ENCODE measurements around the gene SLC52A1. TPM values are rescaled to one million over a fixed set of nuclear protein-coding genes. Genes with fewer than 3 reads are reported as not detected.

The SLC52A1 gene
- total and polyA plus RNA-seq, 10 of the 15 experiments (the other 5 are each of a cell fraction or from before 2014, with no cell fraction given), result 0.04 to 0.11 TPM; not detected in 8

DNA sequence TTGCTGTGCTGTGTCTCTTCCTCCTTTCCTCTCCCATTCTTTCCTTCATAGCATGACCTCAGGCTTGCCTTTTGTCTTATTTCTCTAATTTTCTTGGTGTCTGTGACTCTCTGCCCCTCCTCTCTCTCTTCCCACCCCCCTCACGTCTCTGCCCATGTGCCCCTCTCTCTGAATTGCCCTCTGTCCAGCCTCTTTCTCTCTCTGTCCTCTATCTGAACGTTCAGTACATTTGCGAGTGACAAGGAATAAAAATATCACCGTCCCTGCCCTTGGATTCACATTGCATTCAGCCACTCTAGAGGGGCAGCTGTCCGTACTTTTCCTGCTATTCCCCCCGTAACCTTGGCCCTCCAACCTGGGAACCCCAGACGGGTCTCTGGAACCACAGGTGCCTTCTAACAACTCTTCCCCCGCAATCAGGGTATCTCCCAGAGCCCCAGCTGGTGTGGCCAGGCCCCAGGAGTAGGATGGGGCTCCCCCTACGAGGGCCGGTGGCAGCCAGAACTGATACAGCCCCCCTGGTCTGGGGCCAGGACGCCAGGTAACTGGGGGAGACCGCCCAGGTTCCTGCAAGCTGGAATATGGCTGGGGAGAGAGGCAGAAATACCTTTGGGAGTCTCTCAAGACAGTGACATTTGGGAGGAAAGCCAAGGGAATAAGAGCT is 35.7 kb downstream of the SLC52A1 start (continued):
- TF ChIP-seq KLF5 (IDR thresholded peaks at IDR 0.05; ENCODE audit: partially characterized antibody) (no peak), SMC3 (IDR thresholded peaks at IDR 0.05; ENCODE audit: borderline replicate concordance, low read length) (no peak), TCF12 (IDR thresholded peaks at IDR 0.05; ENCODE audit: low read depth, low read length) (peak; percentile 64; the same call in 1 of the 2 replicates), BMI1 (IDR thresholded peaks at IDR 0.05; ENCODE audit: borderline replicate concordance) (no peak), MYB (IDR thresholded peaks at IDR 0.05; ENCODE audit: borderline replicate concordance, low read depth, low read length) (no peak), MTA2 (IDR thresholded peaks at IDR 0.05; ENCODE audit: low read depth) (peak; percentile 25; the same call in 1 of the 2 replicates), RUNX3 (IDR thresholded peaks at IDR 0.05; ENCODE audit: low read length) (no peak), NBN (IDR thresholded peaks at IDR 0.05) (peak; percentile 81; the same call in 1 of the 2 replicates)
- TF ChIP-seq, protein P1, sequence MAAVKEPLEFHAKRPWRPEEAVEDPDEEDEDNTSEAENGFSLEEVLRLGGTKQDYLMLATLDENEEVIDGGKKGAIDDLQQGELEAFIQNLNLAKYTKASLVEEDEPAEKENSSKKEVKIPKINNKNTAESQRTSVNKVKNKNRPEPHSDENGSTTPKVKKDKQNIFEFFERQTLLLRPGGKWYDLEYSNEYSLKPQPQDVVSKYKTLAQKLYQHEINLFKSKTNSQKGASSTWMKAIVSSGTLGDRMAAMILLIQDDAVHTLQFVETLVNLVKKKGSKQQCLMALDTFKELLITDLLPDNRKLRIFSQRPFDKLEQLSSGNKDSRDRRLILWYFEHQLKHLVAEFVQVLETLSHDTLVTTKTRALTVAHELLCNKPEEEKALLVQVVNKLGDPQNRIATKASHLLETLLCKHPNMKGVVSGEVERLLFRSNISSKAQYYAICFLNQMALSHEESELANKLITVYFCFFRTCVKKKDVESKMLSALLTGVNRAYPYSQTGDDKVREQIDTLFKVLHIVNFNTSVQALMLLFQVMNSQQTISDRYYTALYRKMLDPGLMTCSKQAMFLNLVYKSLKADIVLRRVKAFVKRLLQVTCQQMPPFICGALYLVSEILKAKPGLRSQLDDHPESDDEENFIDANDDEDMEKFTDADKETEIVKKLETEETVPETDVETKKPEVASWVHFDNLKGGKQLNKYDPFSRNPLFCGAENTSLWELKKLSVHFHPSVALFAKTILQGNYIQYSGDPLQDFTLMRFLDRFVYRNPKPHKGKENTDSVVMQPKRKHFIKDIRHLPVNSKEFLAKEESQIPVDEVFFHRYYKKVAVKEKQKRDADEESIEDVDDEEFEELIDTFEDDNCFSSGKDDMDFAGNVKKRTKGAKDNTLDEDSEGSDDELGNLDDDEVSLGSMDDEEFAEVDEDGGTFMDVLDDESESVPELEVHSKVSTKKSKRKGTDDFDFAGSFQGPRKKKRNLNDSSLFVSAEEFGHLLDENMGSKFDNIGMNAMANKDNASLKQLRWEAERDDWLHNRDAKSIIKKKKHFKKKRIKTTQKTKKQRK (IDR thresholded peaks at IDR 0.05; ENCODE audit: low read depth, low read length), result no peak
- TF ChIP-seq, protein P2, sequence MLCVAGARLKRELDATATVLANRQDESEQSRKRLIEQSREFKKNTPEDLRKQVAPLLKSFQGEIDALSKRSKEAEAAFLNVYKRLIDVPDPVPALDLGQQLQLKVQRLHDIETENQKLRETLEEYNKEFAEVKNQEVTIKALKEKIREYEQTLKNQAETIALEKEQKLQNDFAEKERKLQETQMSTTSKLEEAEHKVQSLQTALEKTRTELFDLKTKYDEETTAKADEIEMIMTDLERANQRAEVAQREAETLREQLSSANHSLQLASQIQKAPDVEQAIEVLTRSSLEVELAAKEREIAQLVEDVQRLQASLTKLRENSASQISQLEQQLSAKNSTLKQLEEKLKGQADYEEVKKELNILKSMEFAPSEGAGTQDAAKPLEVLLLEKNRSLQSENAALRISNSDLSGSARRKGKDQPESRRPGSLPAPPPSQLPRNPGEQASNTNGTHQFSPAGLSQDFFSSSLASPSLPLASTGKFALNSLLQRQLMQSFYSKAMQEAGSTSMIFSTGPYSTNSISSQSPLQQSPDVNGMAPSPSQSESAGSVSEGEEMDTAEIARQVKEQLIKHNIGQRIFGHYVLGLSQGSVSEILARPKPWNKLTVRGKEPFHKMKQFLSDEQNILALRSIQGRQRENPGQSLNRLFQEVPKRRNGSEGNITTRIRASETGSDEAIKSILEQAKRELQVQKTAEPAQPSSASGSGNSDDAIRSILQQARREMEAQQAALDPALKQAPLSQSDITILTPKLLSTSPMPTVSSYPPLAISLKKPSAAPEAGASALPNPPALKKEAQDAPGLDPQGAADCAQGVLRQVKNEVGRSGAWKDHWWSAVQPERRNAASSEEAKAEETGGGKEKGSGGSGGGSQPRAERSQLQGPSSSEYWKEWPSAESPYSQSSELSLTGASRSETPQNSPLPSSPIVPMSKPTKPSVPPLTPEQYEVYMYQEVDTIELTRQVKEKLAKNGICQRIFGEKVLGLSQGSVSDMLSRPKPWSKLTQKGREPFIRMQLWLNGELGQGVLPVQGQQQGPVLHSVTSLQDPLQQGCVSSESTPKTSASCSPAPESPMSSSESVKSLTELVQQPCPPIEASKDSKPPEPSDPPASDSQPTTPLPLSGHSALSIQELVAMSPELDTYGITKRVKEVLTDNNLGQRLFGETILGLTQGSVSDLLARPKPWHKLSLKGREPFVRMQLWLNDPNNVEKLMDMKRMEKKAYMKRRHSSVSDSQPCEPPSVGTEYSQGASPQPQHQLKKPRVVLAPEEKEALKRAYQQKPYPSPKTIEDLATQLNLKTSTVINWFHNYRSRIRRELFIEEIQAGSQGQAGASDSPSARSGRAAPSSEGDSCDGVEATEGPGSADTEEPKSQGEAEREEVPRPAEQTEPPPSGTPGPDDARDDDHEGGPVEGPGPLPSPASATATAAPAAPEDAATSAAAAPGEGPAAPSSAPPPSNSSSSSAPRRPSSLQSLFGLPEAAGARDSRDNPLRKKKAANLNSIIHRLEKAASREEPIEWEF (IDR thresholded peaks at IDR 0.05; ENCODE audit: insufficient replicate concordance, low read depth, low read length), result no peak
- TF ChIP-seq, protein P3, sequence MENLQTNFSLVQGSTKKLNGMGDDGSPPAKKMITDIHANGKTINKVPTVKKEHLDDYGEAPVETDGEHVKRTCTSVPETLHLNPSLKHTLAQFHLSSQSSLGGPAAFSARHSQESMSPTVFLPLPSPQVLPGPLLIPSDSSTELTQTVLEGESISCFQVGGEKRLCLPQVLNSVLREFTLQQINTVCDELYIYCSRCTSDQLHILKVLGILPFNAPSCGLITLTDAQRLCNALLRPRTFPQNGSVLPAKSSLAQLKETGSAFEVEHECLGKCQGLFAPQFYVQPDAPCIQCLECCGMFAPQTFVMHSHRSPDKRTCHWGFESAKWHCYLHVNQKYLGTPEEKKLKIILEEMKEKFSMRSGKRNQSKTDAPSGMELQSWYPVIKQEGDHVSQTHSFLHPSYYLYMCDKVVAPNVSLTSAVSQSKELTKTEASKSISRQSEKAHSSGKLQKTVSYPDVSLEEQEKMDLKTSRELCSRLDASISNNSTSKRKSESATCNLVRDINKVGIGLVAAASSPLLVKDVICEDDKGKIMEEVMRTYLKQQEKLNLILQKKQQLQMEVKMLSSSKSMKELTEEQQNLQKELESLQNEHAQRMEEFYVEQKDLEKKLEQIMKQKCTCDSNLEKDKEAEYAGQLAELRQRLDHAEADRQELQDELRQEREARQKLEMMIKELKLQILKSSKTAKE (IDR thresholded peaks at IDR 0.05; ENCODE audit: low read depth, poor library complexity, severe bottlenecking), result peak; percentile 32
